ENCODE measurements around the gene KIAA1671.

KIAA1671 gene

DNA sequence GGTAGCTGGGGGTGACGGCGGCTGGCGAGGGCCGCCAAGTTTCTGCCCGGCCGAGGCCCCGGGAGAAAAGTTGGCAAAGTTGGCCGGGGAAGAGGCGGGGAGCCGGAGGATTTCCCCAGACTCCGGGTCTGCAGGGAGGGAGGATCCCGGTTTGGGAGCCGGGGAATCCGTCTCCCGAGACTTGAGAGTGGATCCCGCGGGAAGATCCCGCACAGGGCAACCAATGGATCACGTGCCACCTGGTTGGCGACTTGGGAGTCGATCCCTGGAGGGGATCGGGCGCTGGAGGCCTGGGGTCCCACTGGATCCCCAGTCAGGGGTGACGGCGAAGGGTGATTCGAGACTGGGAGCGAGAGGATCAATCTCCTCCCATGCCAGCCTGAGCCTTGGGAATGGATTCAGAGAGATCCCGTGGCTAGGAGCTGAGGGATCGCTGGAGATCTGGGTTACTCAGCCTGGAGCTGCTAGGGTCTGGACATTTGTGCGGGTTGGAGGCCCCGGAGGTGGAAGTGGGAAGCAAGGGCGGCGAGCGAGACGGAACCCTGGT lies 394 bp downstream of the KIAA1671 start:
- FAIRE-seq: no peak

DNA sequence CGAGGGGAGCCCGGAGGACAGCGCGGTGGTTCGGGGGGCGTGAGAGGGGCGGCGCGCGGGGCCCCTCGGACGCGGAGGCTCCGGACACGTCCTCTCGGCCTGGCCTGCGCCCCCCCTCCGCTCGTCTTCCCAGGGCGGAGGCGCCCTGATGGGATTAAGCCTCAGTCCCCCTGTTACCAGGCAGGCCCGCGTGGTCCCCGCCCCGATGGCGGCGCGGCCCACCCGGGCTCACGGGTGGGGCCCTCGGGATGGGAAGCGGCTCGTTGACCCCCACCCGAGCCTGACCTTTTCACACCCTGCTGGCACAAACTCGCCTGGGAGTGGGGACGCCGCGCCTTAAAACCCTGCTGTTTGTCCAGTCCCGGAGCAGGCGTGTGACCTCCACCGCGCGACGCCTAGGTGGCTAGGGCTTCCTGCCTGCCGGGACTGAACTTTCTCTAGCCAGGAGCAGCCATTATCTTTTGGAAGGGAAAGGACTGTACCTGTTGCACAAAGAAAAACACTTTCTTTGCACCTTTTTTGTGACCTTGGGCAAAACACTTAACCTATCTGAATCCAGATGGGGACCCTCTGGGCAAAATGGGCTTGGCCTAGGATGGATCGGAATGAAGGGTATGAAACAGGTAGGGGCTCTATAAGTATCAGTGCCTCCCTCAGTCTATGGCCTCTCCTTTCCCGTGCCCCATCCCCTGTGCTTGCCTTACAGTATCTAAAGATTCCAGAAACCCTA lies 1.0 kb downstream of the KIAA1671 start:
- no peak for FAIRE-seq

DNA sequence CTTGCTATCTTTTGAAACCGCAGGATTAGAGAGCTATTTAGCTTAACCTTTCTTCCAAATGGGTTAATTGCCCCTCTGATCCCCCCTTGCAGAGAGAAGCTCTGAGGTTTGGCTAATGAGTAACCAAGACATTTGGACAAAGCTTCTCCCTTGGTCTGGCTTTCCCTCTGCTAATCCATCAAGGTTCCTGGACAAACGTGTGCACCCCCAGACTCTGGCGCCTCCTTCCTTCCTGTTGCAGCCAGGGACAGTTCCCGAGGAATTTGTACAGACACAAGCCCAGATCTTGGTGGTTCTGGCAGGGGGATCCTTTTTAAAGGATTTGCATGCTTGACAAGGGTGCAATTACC lies 1.6 kb downstream of the KIAA1671 start:
- no peak for FAIRE-seq

DNA sequence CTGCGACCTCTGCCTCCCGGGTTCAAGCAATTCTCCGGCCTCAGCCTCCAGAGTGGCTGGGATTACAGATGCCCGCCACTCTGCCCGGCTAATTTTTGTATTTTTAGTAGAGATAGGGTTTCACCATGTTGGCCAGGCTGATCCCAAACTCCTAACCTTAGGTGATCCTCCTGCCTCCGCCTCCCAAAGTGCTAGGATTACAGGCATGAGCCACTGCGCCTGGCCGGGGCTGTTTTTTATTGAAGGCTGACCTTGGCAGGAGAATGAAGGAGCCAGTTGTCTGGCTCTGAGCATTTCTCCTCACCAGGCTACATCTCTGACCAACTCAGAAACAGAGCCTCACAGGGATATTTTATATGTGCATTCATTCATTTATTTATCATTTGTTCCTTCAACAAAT lies 2.3 kb downstream of the KIAA1671 start:
- no peak for FAIRE-seq

DNA sequence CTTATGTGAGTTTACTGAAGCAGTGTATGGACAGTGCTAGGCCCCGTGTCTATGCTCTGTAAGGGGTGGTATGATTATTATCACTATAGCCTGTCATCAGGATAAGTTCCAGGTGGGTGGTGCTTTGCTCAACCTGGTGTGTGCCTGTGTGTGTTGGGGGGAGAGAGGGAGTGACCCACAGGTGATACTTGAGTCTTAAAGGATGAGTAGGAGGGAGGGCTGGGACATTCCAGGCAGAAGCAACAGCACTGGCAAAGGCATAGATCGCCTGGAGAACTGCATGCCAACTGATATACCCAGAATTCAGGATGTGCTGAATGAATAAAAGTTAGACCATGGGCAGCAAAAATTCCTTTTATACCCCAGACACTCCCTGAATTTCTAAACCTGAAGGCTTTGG lies 4.5 kb downstream of the KIAA1671 start:
- FAIRE-seq: no peak

DNA sequence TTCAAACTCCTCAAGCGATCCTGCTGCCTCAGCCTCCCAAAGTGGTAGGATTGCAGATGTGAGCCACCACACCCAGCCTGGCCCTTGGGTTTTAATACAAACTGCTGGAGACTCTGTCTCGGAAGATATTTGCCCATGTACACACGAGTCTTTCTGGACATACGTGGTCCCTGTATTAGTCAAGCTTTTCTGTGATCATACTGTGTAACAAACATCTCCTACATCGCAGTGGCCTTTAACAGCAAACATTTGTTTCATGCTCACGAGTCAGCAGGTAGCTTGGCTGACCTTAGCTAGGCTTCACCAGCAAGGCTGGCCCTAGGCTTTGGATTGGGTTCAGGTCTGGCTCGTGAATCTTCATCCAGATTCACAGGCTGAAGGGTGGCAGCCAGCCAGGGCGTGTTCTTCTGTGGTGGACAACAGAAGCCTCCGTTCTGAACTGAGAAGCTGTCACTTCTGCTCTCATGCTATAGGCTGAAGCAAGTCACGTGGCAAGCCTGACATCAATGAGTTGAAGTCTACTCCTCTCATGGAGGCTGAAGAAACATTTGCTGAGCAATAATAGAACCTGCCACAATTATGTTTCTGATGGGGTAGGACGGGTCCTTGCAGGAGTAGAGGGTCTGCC lies 8.8 kb downstream of the KIAA1671 start:
- no peak for FAIRE-seq

DNA sequence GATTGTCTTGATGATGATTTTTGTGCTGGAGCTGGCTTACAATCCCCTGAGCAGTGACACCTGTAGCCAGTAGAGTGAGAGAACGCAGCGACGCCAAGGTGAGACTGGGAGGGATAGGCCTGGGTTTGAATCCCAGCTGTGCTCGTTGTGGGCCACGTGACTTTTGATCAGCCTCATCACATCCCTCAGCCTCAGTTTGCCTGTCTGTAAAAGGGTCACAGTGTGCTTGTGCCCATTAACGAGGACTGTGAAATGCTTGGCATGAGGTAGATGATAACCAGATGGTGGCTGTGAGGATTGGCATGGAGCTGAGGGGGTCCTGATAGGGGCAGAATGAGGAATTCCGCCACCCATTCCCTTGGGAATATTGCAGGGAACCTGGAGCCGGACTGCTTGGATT lies 9.6 kb downstream of the KIAA1671 start:
- FAIRE-seq: no peak

DNA sequence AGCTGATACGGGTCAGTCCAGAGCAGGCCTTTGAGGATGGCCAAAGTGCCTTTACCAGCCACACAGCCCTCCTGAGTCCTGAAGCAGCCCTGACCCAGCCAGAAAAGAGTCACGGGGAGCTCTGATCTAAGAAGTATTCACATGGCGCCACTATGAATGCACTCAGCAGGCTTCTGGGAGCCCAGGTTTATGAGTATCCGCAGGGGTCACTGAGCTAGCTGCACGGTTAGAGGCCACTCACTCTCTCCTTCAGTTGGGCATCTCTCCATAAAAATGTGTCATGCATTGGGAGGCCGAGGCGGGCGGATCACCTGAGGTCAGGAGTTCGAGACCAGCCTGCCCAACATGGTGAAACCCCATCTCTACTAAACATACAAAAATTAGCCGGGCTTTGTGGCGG lies 10.3 kb downstream of the KIAA1671 start:
- no peak for FAIRE-seq

DNA sequence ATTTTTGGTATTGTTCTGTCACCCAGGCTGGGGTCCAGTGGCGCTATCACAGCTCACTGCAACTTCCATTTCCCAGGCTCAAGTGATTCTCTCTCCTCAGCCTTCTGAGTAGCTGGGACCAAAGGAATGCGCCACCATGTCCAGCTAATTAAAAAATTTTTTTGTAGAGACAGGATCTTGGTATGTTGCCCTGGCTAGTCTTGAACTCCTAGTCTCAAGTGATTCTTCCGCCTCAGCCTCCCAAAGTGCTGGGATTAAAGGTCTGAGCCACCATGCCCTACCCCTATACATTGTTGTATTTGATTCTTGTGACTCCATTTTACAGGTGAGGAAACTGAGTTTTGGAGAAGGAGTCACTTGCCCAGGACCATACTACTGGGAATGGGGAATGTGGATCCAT lies 11.9 kb downstream of the KIAA1671 start:
- no peak for FAIRE-seq

DNA sequence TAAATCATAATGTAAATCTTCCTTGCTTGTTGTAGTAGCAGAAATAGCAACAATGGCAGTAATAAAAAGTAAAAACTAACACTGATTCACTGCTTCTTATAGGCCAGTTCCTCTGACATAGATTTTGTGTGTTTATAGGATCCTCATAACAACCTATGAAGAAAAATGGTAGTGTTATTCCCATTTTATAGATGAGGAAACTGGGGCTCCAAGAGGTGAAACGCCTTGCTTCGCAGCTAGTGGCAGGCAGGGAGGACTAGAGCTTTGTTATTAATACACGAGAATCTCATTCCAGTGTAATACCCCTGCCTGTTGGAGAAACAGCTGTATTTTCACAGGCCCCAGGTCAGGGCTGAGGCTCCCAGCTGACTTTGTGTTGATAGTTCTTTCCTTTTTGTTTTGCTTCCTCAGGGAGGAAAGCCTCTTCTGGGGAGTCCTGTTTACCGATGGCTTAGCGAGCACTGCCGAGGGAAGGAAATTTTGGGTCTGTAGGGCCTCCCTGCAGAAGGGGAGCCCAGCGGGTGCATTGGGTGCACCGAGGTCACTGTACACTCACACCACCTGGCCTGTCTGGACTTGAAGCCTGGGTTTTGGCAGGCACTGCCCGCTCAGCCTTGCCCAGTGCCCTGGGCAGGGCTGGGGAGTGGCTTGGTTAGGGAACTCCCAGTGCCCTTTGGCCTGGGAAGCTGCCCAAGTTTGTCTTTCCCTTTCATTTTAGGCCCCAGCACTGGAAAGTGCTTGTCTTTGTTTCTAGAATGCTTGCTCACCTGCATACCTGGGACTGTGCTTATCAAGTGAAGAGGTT lies 13.5 kb downstream of the KIAA1671 start:
- FAIRE-seq: no peak

DNA sequence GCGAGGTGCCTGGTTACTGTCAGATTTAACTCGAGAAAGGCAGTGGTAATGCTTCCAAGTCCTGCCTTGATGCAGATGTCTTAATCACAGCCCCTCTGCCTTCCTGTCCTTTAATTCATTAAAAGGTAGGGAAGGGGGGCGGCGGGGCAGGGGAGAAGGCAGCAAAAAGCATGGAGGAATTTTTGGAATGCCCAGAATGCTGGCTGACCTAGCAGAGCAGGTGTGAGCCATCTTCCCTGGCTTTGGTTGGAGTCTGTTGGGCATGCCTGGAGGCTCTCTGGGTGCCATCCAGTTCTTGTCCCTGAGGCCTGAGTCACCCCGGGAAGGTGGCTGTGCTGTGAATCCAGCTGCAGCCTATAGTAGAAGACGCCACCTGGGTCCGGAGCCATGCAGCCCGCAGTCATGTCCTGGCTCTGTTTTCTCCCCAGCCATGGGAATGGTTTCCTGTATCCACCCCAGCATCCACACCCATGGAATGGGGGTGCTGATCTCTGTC lies 15.6 kb downstream of the KIAA1671 start:
- FAIRE-seq: no peak

DNA sequence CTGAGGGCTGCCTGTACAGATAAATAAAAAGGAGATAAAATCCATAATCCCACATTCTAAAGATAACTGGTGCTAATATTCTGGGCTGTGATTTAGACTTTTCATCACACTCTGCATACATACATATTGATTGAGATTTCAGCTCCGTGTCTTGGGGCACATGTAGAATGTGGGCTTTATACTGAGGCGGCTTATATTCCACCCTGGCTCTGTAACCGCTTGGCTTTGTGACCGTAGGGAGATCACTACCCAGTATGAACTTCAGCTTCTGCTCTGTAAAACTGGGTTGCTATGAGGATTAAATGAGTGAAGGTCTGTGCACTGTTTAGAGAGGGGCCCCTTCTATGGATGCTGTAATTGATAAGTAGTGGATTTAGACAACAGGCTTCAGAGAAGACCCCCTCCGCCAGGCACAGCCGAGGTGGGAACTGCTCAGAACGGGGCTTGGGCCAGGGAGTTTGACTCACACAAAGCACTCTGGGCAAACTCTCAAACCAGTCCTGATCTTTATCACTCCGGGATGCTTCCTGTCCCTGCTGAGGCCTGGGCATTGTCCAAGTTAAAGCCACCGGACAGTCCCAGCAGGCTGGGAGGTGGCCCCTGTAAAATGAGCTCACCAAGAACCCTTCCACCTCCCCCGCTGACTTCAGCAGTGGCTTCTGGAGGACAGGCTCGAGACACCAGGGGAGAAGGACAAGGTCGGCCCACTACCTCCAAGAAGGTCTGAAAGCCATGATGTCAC lies 17.2 kb downstream of the KIAA1671 start:
- FAIRE-seq: no peak

DNA sequence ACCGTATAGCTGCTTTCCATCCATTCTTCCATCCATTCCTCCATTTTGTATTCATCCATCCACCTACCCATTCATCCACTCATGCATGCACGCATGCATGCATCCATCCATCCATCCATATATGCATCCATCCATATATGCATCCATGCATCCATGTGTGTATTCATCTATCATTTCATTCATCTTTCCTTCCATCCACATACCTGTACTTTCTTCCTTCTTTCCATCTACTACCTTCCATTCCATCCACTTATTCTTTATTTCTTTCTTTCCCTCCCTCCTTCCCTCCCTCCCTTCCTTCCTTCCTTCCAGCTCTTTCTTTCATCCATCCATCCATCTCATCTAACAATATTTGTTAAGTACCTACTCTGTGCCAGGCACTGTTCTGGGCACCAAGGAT lies 19.9 kb downstream of the KIAA1671 start:
- no peak for FAIRE-seq

DNA sequence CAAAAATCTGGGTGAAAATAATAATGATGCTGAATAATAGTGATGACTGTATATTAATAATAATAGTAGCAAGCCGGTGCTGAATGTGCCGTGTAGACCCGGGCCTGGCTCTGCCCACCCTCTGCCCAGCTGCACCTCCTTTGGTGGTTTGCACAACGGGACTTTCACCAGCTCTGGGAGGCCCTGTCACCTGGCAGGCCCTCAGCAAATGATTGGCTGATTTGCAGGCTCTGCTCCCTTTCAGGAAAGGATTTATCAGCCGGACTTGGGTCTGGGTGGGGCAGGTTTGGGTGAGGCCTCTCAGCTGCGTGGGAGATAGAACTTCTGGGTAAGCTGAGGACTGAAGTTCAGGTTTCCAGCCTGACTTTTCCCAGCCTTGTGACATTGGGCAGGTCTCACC lies 21.4 kb downstream of the KIAA1671 start:
- no peak for FAIRE-seq

DNA sequence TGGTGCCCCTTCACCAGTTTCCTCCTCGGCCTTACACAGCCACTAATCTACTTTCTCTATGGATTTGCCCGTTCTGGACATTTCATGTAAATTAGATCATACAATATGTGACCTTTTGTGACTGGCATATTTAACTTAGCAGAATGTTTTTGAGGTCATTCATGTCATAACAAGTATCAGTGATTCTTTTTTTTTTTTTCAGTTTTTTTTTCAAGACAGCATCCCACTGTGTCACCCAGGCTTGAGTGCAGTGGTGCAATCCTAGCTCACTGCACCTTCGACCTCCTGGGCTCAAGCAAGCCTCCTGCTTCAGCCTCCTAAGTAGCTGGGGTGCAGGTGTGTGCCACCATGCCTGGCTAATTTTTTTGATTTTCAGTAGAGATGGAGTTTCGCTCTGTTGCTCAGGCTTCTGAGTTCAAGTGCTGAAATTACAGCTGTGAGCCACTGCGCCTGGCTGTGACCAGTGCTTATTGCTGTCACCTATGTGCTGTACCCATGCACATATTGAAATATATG lies 22.7 kb downstream of the KIAA1671 start:
- FAIRE-seq: no peak

DNA sequence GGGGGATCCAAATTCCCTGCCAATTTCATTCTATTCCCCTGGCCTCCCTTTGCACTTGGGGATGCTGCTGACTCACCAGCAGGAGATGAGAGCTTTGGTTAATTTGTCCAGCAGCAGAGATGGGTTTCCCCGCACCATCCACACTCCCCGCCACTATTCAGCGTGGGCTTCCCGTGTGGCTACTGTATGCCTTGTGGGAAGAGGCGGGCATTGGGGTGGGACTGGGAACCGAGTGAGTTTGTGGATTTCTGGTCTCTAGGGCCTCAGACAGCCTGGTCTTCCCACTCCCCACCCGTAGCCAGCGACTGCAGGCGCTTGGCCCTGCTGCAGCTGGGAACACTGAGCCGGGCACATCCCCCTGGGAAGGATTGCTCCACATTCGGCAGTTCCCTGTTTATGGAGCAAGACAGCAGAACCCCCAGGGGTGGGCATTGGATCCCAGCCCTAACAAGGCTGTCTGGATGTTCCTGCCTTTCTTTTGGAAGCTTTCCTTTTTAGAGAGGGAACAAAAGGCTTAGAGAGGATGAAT lies 23.4 kb downstream of the KIAA1671 start:
- FAIRE-seq: no peak

DNA sequence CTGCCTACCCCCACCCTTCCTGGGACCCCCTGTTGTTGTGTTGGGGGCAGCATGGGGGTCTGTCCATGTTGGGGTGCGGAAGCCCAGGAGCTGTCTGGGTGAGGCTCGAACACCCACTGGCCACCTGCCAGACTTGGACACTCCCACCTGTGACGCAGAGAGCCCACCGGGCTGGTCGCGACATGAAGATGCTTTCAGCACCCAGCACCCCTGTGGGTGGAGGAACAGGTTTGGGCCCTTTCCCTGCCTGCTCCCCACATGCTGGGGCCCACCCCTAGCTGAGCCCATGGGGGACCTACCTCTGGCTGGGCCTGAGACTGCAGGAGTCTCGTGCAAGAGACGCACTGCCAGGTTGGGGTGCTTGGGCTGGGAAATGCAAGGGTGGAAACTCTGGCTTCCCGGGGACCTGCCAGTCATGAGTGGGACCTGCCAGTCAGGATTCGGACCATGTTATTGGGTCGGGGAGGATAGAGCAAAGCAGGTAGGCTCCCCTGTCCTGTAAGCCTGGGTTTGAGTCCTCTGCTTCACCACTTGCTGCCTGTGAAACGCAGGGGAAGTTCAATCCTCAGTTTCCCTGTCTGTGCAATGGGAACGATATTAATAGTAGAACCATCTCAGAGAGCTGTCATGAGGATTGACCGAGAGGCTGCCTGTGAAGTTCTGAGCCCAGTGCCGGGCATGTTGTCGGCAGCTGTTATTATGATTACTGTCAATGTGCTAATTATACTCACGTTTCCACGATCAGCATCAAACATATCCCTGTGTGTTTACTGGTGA lies 24.1 kb downstream of the KIAA1671 start:
- FAIRE-seq: no peak

DNA sequence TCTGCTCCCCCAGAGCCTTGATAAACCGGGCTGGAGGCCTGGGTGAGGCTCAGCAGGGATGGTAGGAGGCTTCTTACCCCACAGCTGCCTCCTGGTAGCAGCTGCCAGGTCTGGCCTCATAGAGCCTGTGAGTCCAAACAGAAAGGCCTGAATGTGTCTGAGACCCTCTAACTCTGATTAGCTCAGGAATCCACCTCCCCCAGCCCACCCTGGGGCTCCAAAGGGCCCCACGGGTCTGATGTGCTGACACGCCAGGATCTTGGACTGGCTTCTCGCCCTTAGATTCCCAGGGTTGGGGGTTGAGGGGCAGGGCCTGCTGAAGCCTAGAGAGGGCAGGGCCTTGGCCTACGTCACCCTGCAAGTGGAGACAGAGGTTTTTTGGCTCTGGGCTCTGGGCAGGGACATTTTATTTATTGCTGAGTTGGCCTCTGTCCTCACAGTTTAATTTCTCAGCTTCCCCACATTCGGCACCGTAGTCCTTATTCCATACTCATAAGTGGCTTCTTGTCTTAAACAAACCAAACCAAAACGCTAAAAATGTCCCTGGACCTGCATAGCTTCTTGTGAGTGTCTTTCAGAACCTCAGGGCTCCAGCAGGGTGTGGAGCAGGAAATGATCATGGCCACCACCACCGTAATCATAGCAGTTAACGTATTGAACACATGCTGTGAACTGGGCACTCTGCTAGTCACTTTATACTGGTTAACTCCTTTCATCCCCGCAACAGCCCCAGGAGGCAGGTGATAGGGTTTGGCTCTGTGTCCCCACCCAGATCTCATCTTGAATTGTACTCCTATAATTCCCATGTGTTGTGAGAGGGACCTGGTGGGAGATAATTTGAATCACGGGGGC lies 25.1 kb downstream of the KIAA1671 start:
- FAIRE-seq: no peak

DNA sequence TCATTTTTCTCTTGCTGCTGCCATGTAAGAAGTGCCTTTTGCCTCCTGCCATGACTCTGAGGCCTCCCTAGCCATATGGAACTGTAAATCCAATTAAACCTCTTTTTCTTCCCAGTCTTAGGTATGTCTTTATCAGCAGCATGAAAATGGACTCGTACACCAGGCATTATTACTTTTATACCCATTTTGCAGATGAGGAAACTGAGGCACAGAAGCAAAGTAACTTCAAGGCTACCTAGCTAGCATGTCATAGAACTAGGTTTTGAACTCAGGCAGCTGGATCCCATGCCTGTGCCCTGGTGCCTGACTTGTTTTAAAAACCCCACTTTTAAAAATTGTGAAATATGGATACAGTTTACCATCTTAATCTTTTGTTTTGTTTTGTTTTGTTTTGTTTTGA lies 25.8 kb downstream of the KIAA1671 start:
- FAIRE-seq: no peak

DNA sequence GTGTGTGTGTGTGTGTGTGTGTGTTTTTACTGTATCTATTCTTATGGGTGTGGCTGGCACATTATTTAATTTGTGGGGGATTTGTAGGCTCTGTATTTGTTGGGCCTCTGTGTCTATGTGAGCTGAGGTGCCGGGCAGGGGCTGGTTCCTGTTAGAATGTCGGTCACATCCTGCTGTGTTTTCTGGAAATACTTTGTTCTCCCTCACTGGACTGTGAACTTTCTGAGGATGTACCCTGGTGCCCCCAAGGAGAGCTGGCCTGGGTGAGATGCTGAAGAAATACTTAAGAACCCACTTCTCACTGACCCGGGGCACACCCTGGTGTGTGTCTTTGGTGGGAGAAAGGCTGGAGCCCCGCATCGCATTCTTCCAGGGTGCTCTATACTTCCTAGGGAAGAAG lies 28.6 kb downstream of the KIAA1671 start:
- no peak for FAIRE-seq

DNA sequence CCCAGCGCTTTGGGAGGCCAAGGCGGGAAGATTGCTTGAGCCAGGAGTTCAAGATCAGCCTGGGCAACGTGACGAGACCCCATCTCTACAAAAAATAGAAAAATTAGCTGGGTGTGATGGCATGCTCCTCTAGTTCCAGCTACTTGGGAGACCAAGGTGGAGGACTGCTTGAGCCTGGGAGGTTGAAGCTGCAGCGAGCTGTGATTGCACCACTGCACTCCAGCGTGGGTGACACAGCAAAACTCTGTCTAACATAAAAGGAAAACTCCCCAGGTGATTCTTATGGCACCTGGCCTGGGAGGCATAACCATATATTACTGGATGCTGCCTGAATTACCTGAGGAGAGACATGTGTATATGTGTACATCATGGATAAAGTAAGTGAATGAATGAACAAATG lies 29.1 kb downstream of the KIAA1671 start:
- FAIRE-seq: no peak
